SK-N-SH treated with all-trans-retinoic acid at 6 μM for 48 hours (cell line): Measurements from ENCODE around the gene LPAR2.

ENCODE experiments used
- ISL1 ChIP-seq: fragments of 250-450 bp; sonication (Bioruptor Pico); IDR thresholded peaks from 2 replicates; pipeline ENCODE4 v2.1.2; 2022; ENCODE audit warnings: mild to moderate bottlenecking, moderate library complexity
- PPARA ChIP-seq: fragments of 250-450 bp; sonication (Bioruptor Pico); IDR thresholded peaks from 2 replicates; pipeline ENCODE4 v1.5.0; 2020; ENCODE audit warnings: mild to moderate bottlenecking, borderline replicate concordance
- RARB ChIP-seq: fragments of 250-450 bp; sonication (Bioruptor Pico); IDR thresholded peaks from 2 replicates; pipeline ENCODE4 v1.8.0; 2021; ENCODE audit warnings: mild to moderate bottlenecking, moderate library complexity
- TCF4 ChIP-seq: fragments of 250-450 bp; sonication (Bioruptor Pico); IDR thresholded peaks from 2 replicates; pipeline ENCODE4 v1.8.0; 2021; ENCODE audit warnings: mild to moderate bottlenecking, moderate library complexity, borderline replicate concordance
- TOX ChIP-seq: fragments of 250-450 bp; sonication (Bioruptor Pico); IDR thresholded peaks from 2 replicates; pipeline ENCODE4 v1.8.0; 2021; ENCODE audit warnings: mild to moderate bottlenecking, moderate library complexity, borderline replicate concordance
- ZC3H10 ChIP-seq: fragments of 250-450 bp; sonication (Bioruptor Pico); IDR thresholded peaks from 2 replicates; pipeline ENCODE4 v1.5.1; 2021; ENCODE audit warnings: mild to moderate bottlenecking, moderate library complexity
- ZFP30 ChIP-seq: fragments of 450-650 bp; formaldehyde crosslinking; IDR thresholded peaks from 2 replicates; pipeline ENCODE4 v1.5.0; 2022; ENCODE audit warnings: mild to moderate bottlenecking, moderate library complexity
- ZNF565 ChIP-seq: fragments of 450-650 bp; formaldehyde crosslinking; conservative IDR thresholded peaks from 2 replicates; pipeline ENCODE4 v1.5.0; 2020; ENCODE audit warnings: low read depth, mild to moderate bottlenecking, moderate library complexity
- ZNF70 ChIP-seq: fragments of 450-650 bp; formaldehyde crosslinking; IDR thresholded peaks from 2 replicates; pipeline ENCODE4 v1.5.0; 2020; ENCODE audit warnings: mild to moderate bottlenecking, moderate library complexity
- TF ChIP-seq, protein P1 (sequence below): fragments of 250-450 bp; sonication (Bioruptor Pico); IDR thresholded peaks from 2 replicates; pipeline ENCODE4 v1.8.0; 2020; ENCODE audit warnings: mild to moderate bottlenecking, moderate library complexity, borderline replicate concordance
- TF ChIP-seq, protein P2 (sequence below): fragments of 250-450 bp; sonication (Bioruptor Pico); IDR thresholded peaks from 2 replicates; pipeline ENCODE4 v1.5.1; 2020; ENCODE audit warnings: low read depth, mild to moderate bottlenecking, moderate library complexity

DNA sequence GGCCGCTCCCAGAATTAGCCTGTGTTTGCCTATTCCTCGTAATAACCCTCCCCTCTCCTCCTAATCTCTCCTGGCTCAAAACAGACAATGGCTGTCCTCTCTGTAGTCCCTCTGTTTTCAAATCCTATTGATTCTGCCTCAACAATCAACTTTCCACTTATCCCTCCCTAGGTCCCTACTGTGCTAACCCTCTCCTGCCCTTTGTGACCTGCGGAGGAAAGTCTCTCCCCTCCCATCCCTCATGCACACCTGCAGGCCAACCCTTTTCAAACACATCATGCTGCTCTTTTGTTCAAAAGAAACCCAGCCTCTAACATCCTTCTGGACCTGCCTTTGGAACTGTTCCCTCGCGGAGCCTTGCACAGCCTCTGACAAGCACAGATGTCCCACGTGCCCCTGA is 52.6 kb downstream of the LPAR2 start:
- TF ChIP-seq, protein P1, sequence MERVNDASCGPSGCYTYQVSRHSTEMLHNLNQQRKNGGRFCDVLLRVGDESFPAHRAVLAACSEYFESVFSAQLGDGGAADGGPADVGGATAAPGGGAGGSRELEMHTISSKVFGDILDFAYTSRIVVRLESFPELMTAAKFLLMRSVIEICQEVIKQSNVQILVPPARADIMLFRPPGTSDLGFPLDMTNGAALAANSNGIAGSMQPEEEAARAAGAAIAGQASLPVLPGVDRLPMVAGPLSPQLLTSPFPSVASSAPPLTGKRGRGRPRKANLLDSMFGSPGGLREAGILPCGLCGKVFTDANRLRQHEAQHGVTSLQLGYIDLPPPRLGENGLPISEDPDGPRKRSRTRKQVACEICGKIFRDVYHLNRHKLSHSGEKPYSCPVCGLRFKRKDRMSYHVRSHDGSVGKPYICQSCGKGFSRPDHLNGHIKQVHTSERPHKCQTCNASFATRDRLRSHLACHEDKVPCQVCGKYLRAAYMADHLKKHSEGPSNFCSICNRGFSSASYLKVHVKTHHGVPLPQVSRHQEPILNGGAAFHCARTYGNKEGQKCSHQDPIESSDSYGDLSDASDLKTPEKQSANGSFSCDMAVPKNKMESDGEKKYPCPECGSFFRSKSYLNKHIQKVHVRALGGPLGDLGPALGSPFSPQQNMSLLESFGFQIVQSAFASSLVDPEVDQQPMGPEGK (CRISPR knock-in tag) = no peak
- TF ChIP-seq ZNF70 (CRISPR knock-in tag) = no peak
- TF ChIP-seq RARB (CRISPR knock-in tag) = no peak
- no peak for TF ChIP-seq ISL1
- TF ChIP-seq ZC3H10 (CRISPR knock-in tag) = no peak
- no peak for TF ChIP-seq TOX (CRISPR knock-in tag)
- no peak for TF ChIP-seq TCF4 (CRISPR knock-in tag)
- no peak for TF ChIP-seq PPARA (CRISPR knock-in tag)
- TF ChIP-seq, protein P2, sequence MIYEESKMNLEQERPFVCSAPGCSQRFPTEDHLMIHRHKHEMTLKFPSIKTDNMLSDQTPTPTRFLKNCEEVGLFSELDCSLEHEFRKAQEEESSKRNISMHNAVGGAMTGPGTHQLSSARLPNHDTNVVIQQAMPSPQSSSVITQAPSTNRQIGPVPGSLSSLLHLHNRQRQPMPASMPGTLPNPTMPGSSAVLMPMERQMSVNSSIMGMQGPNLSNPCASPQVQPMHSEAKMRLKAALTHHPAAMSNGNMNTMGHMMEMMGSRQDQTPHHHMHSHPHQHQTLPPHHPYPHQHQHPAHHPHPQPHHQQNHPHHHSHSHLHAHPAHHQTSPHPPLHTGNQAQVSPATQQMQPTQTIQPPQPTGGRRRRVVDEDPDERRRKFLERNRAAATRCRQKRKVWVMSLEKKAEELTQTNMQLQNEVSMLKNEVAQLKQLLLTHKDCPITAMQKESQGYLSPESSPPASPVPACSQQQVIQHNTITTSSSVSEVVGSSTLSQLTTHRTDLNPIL = no peak
- no peak for TF ChIP-seq ZNF565 (CRISPR knock-in tag)
- no peak for TF ChIP-seq ZFP30 (CRISPR knock-in tag)
